WERI-Rb-1 (cell line): ENCODE data around the gene CIAO2B.
A peak's percentile ranks its signal among the peaks of the same experiment; 100 is the strongest.

ENCODE experiments used
- DNase-seq: peaks from one replicate; pipeline ENCODE4 v3.0.0-alpha.2; 2020
- H3K27ac ChIP-seq: fragments of 250-450 bp; sonication (Bioruptor Pico); 2 replicates; pipeline ENCODE4 v1.5.1; 2020; ENCODE audit warnings: mild to moderate bottlenecking, moderate library complexity
- H3K27me3 ChIP-seq: fragments of 250-450 bp; sonication (Bioruptor Pico); 2 replicates; pipeline ENCODE4 v1.5.1; 2021; ENCODE audit warnings: mild to moderate bottlenecking, low read depth, moderate library complexity; ENCODE audit not compliant: insufficient read depth, severe bottlenecking
- H3K36me3 ChIP-seq: fragments of 250-450 bp; sonication (Bioruptor Pico); 2 replicates; pipeline ENCODE4 v1.5.1; 2020; ENCODE audit warnings: mild to moderate bottlenecking, moderate library complexity
- H3K4me3 ChIP-seq: 2 replicates; pipeline ENCODE4 v1.5.1; 2011; ENCODE audit warnings: low read depth, mild to moderate bottlenecking, control low read depth, low read length
- H3K9me3 ChIP-seq: fragments of 250-450 bp; sonication (Bioruptor Pico); 2 replicates; pipeline ENCODE4 v1.5.1; 2021; ENCODE audit warnings: mild to moderate bottlenecking, moderate library complexity; ENCODE audit not compliant: severe bottlenecking
- TF ChIP-seq, protein P1 (sequence below): IDR thresholded peaks from 2 replicates; pipeline ENCODE4 v1.5.1; 2011; ENCODE audit warnings: low read depth, mild to moderate bottlenecking, control low read depth, inconsistent platforms, low read length

CIAO2B gene

DNA sequence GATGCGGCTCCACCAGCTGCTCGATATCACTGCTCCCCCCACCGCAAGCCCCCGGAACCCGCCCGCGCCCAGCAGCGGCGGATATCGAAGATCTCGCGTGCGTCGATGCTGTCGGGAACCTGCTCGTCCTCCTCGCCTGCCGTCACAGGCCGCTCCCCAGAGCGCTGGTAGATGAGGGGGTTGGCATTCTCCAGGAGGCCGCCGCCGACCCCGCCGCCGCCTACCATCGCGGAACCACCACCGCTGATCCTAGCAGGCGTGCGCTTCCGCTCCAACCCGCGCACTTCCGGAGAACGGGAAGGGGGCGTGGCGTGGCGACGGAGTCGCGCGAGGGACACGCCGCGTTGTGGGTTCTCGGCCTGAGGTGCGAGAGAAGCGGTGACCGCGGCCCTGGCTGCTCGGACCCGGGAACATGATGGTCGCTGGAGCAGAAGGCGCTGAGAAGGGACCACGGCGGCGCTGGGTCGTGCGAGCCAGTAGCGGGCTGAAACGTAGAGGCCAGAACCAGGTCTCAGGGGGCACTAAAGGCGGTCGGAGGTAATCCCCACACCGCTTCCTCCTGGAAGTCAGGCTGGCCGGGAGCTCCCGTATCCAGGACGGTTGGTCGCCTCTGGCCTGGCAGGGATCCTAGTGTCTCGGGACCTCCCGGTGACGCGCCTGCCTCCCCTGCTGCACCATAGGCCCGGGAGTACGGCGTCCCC, at the start of gene CIAO2B:
Gene CIAO2B, minus strand, starts transcription at position 265 of the 701 bp plus-strand sequence. Its CDS starts 38 bp downstream, at position 227.
- TF ChIP-seq, protein P1, sequence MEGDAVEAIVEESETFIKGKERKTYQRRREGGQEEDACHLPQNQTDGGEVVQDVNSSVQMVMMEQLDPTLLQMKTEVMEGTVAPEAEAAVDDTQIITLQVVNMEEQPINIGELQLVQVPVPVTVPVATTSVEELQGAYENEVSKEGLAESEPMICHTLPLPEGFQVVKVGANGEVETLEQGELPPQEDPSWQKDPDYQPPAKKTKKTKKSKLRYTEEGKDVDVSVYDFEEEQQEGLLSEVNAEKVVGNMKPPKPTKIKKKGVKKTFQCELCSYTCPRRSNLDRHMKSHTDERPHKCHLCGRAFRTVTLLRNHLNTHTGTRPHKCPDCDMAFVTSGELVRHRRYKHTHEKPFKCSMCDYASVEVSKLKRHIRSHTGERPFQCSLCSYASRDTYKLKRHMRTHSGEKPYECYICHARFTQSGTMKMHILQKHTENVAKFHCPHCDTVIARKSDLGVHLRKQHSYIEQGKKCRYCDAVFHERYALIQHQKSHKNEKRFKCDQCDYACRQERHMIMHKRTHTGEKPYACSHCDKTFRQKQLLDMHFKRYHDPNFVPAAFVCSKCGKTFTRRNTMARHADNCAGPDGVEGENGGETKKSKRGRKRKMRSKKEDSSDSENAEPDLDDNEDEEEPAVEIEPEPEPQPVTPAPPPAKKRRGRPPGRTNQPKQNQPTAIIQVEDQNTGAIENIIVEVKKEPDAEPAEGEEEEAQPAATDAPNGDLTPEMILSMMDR, result no peak
- DNase-seq, result peak; percentile 87
- H3K27me3 ChIP-seq, result no peaks in the 10 kb centered on the region
- no peaks in the 10 kb centered on the region for H3K9me3 ChIP-seq
- peaks cover 37% of the 10 kb centered on the region for H3K36me3 ChIP-seq
- peak within 1 kb of the TSS; percentile 79 for H3K4me3 ChIP-seq
- peak within 1 kb of the TSS; percentile 91 for H3K27ac ChIP-seq

DNA sequence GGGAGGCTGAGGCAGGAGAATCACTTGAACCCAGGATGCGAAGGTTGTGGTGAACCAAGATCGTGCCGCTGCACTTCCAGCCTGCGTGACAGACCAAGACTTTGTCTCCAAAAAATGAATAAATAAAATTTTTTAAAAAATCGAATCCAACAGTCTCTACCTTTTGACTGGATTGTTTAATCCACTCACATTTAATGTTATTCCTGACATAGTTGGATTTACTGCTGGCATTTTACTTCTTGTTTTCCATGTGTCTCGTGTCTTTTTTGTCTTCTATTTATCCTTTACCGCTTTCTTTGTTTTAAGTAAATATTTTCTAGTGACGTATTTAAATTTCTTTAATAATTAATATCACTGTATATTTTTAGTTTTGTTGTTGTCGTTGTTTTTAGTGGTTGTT, 48.8 kb upstream of the CIAO2B start:
- no peaks in the 10 kb centered on the region for H3K9me3 ChIP-seq
- H3K36me3 ChIP-seq, result no peaks in the 10 kb centered on the region
- DNase-seq, result no peak
- TF ChIP-seq, protein P1, result no peak
- no peak overlapping the region for H3K4me3 ChIP-seq
- no peak overlapping the region for H3K27ac ChIP-seq
- no peaks in the 10 kb centered on the region for H3K27me3 ChIP-seq

DNA sequence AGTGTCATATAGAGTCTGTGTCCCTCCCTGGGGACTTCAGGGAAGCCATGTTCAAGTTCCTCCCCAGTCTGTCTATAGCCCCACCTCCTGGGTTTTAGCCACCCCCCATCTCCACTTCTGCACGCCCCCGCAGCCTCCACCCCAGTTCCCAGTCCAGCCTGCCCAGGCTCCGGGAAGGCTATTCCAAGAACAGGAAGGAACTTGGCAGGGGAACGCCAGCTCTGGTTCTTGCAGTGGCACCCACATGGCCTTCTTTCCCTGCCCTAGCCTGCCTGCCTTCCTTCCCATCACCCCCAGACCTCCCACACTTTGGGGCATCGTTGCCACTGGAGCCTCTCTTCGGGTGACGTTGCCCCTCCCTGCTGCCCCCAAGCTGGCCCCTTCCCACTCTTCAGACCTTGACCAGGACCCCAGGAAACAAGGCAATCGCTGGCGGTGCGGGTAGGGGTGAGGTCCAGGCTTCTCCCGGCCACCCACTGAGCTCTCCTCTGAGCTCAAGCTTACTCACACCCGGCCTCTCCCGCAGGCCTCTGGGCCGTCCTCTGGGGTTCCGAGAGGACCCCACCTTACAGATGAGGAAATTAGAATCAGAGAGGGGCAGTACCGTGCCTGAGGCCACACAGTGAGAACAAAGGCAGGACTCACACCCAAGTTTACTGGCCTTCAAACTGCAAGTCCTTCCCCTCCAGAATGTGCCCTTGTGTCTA, 45.0 kb upstream of the CIAO2B start:
- H3K36me3 ChIP-seq, result no peaks in the 10 kb centered on the region
- no peaks in the 10 kb centered on the region for H3K27me3 ChIP-seq
- TF ChIP-seq, protein P1, result no peak
- no peak for DNase-seq
- H3K9me3 ChIP-seq, result no peaks in the 10 kb centered on the region
- no peak overlapping the region for H3K27ac ChIP-seq
- H3K4me3 ChIP-seq, result no peak overlapping the region

DNA sequence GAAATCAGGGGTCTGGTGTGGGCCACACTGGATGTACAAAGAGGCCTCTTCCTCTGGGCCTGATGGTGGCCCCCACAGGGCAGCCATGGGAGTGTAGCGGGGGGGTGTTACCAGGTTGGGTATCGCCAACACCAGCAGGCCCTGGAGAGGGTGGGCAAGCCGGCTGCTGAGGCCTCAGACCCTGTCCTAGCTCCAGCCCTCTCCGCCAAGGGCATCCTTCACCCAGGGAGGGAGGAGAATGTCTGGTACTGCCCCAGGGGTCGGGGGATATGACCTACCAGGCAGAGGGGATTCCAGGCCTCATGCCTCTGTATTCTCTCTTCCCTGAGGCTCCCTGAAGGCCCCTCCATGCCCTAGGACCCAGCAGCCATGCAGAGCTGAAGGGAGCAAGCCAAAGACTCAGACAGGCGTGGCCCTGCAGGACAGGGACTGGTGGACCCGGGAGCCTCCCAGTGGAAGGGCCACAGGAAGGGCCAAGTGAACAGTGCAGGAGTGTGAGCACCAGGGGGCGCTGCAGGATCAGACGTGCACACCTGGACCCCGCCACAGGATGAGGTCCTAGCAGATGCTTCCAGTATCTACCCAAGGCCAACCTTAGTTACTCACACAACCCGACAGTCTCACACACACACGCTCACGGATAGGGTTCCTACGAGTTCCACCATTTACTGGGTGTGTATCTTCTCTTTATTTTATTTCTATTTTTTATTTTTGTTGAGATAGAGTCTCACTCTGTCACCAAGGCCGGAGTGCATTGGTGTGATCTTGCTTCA, 43.3 kb upstream of the CIAO2B start:
- Histone ChIP-seq H3K27me3 (no peaks in the 10 kb centered on the region), H3K4me3 (no peak overlapping the region), H3K27ac (no peak overlapping the region), H3K36me3 (no peaks in the 10 kb centered on the region), H3K9me3 (no peaks in the 10 kb centered on the region)
- TF ChIP-seq, protein P1, result peak; percentile 97
- DNase-seq, result peak; percentile 90

DNA sequence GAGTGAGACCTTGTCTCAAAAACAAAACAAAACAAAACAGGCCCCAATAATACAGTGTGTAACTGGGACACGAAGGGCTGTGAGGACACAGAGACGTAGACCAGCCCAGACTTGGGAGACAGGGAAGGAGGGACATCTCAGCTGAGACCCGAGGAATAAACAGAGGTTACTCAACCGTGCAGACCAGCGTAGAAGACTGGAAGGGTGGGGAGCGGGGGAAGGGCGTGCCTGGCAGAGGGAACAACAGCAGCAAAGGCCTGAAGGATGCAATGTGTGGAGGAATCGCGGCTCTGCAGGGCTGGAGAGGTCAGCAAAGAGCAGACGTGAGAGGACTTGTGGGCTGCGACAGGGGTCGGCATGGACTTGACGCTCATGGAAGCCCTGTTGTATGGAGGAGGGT, 42.5 kb upstream of the CIAO2B start:
- TF ChIP-seq, protein P1, result no peak

More for the DNA sequence above, 42.5 kb upstream of the CIAO2B start:
- H3K27me3 ChIP-seq, result no peaks in the 10 kb centered on the region
- DNase-seq, result no peak
- no peak overlapping the region for H3K4me3 ChIP-seq
- no peaks in the 10 kb centered on the region for H3K9me3 ChIP-seq
- no peaks in the 10 kb centered on the region for H3K36me3 ChIP-seq
- no peak overlapping the region for H3K27ac ChIP-seq
